HCT116 (cell line): ENCODE data around the gene RSAD1.

Experiments
- EZH2phosphoT487 ChIP-seq: fragments of 200-600 bp; IDR thresholded peaks from 2 replicates; pipeline ENCODE4 v1.6.1; 2018; ENCODE audit warnings: antibody characterized with exemption, borderline replicate concordance
- POLR2AphosphoS5 ChIP-seq: IDR thresholded peaks from 2 replicates; pipeline ENCODE4 v1.6.1; 2011; ENCODE audit warnings: mild to moderate bottlenecking, low read depth, low read length, moderate library complexity
- TF ChIP-seq, protein P1 (sequence below), 3 experiments: fragments of 200-600 bp in 1 of 3; sonication (generic) in 1 of 3; IDR thresholded peaks in 2 of 3; conservative IDR thresholded peaks in 1 of 3; 2 replicates each; pipeline ENCODE4 v1.5.1; 2012 to 2017; ENCODE audit warnings: low read depth in 2 of 3, low read length in 2 of 3, antibody characterized with exemption in 1 of 3, borderline replicate concordance in 1 of 3, control low read depth in 1 of 3, mild to moderate bottlenecking in 1 of 3, mixed read lengths in 1 of 3, mixed run types in 1 of 3, moderate library complexity in 1 of 3; ENCODE audit not compliant: insufficient read depth in 1 of 3

- TF ChIP-seq, protein P1, sequence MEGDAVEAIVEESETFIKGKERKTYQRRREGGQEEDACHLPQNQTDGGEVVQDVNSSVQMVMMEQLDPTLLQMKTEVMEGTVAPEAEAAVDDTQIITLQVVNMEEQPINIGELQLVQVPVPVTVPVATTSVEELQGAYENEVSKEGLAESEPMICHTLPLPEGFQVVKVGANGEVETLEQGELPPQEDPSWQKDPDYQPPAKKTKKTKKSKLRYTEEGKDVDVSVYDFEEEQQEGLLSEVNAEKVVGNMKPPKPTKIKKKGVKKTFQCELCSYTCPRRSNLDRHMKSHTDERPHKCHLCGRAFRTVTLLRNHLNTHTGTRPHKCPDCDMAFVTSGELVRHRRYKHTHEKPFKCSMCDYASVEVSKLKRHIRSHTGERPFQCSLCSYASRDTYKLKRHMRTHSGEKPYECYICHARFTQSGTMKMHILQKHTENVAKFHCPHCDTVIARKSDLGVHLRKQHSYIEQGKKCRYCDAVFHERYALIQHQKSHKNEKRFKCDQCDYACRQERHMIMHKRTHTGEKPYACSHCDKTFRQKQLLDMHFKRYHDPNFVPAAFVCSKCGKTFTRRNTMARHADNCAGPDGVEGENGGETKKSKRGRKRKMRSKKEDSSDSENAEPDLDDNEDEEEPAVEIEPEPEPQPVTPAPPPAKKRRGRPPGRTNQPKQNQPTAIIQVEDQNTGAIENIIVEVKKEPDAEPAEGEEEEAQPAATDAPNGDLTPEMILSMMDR (IDR thresholded peaks at IDR 0.05 in 2 of 3, conservative IDR thresholded peaks at IDR 0.05 in 1 of 3; ENCODE audit: borderline replicate concordance in 1 of 3, insufficient read depth in 1 of 3, low read depth in 2 of 3, low read length in 2 of 3), result peak in 2 of 3 experiments; percentile 68 to 83; a peak in 4 of 6 replicates
- no peak for TF ChIP-seq EZH2phosphoT487
- peak; percentile 90 for TF ChIP-seq POLR2AphosphoS5
Measured at GRCh38 chr17:50534222-50534978, 55.7 kb downstream of the RSAD1 start.
